DMS153 (cell line): ENCODE data around the gene STK38L.

Experiments used
- DNase-seq: peaks from one replicate; lab custom pipeline; 2025; lab: John Stamatoyannopoulos, UW

The STK38L gene

GRCh38 chr12:27277846-27278260, 33.8 kb downstream of the STK38L start:
- peak; percentile 66 for DNase-seq

- DNase-seq = peak; percentile 18
These were observed 35.7 kb downstream of the STK38L start for GRCh38 chr12:27279826-27280225.

- no peak for DNase-seq
These were observed 36.3 kb downstream of the STK38L start for GRCh38 chr12:27280412-27280811.

- DNase-seq = no peak
These were observed 38.7 kb downstream of the STK38L start for GRCh38 chr12:27282754-27283153.

GRCh38 chr12:27284021-27284420, 39.9 kb downstream of the STK38L start:
- no peak for DNase-seq

- DNase-seq = no peak
These were observed 40.7 kb downstream of the STK38L start for GRCh38 chr12:27284751-27285150.

GRCh38 chr12:27285403-27285802, 41.3 kb downstream of the STK38L start:
- no peak for DNase-seq

- no peak for DNase-seq
These were observed 45.3 kb downstream of the STK38L start for GRCh38 chr12:27289414-27289813.

GRCh38 chr12:27290501-27291168, 46.5 kb downstream of the STK38L start:
- DNase-seq = peak; percentile 6

- no peak for DNase-seq
These were observed 47.8 kb downstream of the STK38L start for GRCh38 chr12:27291862-27292261.

- no peak for DNase-seq
These were observed 48.6 kb downstream of the STK38L start for GRCh38 chr12:27292718-27293117.

GRCh38 chr12:27293463-27293862, 49.4 kb downstream of the STK38L start:
- no peak for DNase-seq

GRCh38 chr12:27296674-27297073, 52.6 kb downstream of the STK38L start:
- no peak for DNase-seq

GRCh38 chr12:27297566-27297965, 53.5 kb downstream of the STK38L start:
- no peak for DNase-seq

- DNase-seq = no peak
These were observed 55.0 kb downstream of the STK38L start for GRCh38 chr12:27299102-27299501.

- no peak for DNase-seq
These were observed 56.1 kb downstream of the STK38L start for GRCh38 chr12:27300226-27300625.

GRCh38 chr12:27303139-27304111, 59.3 kb downstream of the STK38L start:
- no peak for DNase-seq

- no peak for DNase-seq
These were observed 60.8 kb downstream of the STK38L start for GRCh38 chr12:27304856-27305255.

GRCh38 chr12:27305673-27306456, 61.8 kb downstream of the STK38L start:
- no peak for DNase-seq

- no peak for DNase-seq
These were observed 65.4 kb downstream of the STK38L start for GRCh38 chr12:27309293-27309994.

GRCh38 chr12:27309995-27310315, 65.9 kb downstream of the STK38L start:
- no peak for DNase-seq

GRCh38 chr12:27316947-27317346, 72.9 kb downstream of the STK38L start:
- no peak for DNase-seq
